PC-3 (cell line): ENCODE measurements around the gene HDAC4.

ENCODE experiments used
- EZH2 ChIP-seq: fragments of 300-600 bp; sonication (generic); IDR thresholded peaks from one replicate; pipeline ENCODE4 v1.6.1; 2017; ENCODE audit warnings: antibody characterized with exemption, mild to moderate bottlenecking, low read length; ENCODE audit not compliant: unreplicated experiment
- EZH2phosphoT487 ChIP-seq: fragments of 300-600 bp; sonication (generic); IDR thresholded peaks from 2 replicates; pipeline ENCODE4 v1.6.1; 2018; ENCODE audit warnings: mild to moderate bottlenecking, antibody characterized with exemption, low read length, borderline replicate concordance
- TF ChIP-seq, protein P1 (sequence below): fragments of 300-600 bp; sonication (generic); conservative IDR thresholded peaks from 2 replicates; pipeline ENCODE4 v1.5.1; 2017; ENCODE audit warnings: antibody characterized with exemption, low read depth, mild to moderate bottlenecking, low read length

DNA sequence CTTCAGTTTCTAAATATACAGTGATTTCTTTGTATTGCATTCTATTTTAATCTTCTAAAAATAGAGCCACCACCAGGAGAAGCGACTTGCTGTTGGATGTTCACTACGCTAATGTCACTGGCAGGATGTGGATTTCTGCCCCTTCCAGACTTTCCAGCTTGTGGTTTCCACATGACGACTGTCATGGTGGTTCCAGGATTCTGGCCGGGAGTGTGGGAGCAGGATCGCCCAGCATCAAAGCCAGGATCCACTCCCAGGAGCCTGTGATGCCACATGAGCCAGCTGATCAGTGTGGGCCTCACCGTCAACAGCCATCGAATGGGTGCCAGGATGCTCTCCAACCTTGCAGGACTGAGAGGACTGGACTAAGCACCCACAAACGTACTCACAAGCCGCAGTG lies 148.8 kb downstream of the HDAC4 start:
- TF ChIP-seq, protein P1, sequence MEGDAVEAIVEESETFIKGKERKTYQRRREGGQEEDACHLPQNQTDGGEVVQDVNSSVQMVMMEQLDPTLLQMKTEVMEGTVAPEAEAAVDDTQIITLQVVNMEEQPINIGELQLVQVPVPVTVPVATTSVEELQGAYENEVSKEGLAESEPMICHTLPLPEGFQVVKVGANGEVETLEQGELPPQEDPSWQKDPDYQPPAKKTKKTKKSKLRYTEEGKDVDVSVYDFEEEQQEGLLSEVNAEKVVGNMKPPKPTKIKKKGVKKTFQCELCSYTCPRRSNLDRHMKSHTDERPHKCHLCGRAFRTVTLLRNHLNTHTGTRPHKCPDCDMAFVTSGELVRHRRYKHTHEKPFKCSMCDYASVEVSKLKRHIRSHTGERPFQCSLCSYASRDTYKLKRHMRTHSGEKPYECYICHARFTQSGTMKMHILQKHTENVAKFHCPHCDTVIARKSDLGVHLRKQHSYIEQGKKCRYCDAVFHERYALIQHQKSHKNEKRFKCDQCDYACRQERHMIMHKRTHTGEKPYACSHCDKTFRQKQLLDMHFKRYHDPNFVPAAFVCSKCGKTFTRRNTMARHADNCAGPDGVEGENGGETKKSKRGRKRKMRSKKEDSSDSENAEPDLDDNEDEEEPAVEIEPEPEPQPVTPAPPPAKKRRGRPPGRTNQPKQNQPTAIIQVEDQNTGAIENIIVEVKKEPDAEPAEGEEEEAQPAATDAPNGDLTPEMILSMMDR: no peak
- no peak for TF ChIP-seq EZH2
- TF ChIP-seq EZH2phosphoT487: no peak
